Astrocyte of the hippocampus (primary cell): Measurements from ENCODE around the gene RMDN2.

Source experiments
- DNase-seq: peaks from one replicate; pipeline ENCODE4 v3.0.0; 2011; ENCODE audit warnings: low read depth, low spot score

Gene RMDN2

DNA sequence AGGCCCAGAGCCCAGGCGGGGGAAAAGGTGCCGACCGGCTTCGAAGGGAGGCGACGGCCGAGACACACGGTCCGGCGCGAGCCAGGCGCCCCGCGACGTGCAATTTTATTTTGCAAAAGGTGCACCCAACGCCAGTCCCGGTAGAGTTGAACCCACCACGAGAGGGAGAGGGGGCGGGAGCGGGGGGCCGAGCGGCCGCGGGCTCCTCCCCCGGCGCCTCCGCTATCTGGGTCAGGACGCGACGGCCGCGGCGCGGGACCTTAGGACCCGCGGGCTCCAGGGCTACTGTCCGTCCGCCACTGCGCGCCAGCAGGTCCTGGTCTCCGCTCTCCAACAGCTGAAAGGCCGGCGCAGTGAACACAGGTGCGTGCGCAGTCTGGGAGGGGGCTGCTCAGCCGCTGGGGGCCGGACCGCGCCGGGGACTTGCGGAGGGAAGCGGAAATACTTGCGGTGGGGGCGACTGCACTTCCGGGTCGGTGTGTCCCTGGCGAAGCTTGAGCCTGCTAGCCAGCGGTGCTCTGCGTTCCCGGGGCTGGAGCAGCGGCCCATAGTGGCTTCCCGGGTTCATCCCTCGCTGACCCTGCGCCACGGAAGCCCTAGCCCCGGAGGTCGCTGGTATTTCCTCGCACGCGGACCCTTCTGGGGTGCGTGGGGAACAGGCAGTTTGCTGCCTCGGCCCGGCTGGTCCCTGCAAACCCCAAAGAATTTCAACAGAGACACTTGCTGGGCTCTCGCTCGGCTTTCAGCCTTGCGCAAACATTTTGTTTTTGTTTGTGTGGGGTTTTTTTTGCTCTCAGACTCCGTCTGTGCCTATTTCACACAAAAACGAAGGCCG lies at the start of gene RMDN2:
RMDN2 (plus strand) TSS at position 225 of the 835 bp plus-strand sequence. CDS start 3,991 bp downstream, outside the sequence.
- DNase-seq: peak; percentile 96

- DNase-seq: no peak
Measured at GRCh38 chr2:37875403-37875906, 49.6 kb upstream of the RMDN2 start.

DNA sequence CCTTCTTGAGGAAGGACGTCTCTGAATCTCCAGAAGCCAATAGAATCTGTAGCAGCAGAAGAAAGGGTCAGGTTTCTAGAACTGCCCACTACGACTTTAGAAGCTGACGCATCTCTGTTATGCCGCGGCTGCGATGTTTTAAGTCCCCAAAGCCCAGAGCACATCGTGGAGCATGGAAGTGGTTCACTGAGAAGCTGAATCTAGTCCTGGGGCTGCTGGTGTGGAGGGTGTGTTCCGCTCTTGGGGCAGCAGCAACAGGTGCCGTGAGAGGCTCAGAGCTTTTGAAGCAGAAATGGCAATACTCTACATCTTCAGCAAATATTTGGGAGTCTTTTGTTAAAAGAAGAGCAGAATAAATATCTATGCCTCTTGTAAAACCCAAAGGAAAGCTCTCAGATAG lies 48.9 kb upstream of the RMDN2 start:
- no peak for DNase-seq

- DNase-seq: peak; percentile 81
Measured at GRCh38 chr2:37877457-37878315, 47.4 kb upstream of the RMDN2 start.

DNA sequence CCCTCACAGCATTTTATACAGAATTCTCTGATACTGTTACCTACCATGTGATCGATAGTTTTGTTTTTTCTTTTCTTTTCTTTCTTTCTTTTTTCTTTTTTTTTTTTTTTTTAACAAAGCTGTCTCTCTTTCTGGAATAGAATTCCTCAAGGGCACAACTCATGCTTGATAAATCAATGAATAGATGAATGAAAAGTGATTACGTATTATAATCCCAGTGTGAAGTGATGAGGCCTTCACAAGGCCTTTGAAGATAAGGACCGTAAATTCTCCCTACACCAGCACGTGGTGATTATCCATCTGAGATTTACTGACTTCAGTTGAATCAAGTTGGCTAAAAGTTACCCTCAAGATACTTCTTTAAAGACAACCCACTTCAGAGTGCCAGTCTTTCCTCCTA lies 46.6 kb upstream of the RMDN2 start:
- DNase-seq: no peak

DNA sequence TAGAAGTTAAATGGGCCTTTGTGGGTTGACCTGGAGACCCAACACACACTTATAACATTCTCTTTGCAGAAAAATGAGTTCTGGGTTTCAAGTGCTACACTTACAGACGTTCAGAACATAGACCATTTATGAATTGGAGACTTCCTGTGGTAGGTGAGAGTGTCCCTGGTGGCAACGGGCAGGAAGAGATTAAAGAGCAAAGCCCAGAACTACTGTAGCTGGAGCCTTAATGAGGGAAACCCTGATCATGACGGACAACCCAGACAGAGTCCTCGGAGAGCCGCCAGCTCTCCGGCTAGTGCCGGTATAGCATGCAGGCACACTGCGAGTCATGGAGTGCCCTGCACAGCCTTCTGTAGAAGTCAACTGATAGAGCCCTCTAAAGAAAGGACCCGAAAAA lies 44.5 kb upstream of the RMDN2 start:
- no peak for DNase-seq

GRCh38 chr2:37881397-37881796 lies 43.7 kb upstream of the RMDN2 start:
- no peak for DNase-seq

DNA sequence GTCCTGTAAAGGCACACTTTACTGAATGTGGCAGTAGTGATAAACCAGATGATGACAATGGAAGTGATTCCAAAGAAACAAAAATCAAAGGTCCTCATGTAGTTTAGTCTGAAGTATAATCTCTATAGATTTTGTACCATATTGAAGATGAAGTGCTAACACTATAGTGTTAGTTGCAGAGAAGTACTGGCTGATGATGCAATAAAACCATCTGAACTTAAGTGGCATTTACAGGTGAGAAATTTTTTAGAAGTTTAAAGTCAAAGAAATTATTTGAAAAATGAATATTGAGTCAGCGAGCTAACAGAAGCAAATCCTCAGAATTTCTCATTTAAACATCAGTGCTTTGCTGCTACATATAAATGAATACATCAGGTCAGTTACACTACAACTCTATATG lies 43.1 kb upstream of the RMDN2 start:
- DNase-seq: no peak

DNA sequence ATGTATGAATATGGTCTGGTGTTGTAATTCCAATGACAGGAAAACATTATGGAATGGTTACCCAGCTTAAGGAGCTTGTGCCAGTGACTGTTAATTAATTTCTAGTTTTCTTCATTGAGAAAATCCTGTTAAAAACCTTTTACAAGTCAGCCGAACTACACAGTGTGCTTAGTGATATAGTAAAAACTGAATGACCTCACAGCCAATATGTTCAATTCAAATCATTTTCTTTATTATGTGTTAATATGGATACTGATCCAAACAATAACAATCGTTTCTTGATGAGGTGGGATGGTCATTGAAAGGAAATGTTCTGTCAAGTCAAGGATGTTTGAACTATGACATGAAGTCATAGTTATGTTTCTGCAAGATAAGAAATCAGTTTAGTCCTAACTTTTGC lies 41.6 kb upstream of the RMDN2 start:
- no peak for DNase-seq

DNA sequence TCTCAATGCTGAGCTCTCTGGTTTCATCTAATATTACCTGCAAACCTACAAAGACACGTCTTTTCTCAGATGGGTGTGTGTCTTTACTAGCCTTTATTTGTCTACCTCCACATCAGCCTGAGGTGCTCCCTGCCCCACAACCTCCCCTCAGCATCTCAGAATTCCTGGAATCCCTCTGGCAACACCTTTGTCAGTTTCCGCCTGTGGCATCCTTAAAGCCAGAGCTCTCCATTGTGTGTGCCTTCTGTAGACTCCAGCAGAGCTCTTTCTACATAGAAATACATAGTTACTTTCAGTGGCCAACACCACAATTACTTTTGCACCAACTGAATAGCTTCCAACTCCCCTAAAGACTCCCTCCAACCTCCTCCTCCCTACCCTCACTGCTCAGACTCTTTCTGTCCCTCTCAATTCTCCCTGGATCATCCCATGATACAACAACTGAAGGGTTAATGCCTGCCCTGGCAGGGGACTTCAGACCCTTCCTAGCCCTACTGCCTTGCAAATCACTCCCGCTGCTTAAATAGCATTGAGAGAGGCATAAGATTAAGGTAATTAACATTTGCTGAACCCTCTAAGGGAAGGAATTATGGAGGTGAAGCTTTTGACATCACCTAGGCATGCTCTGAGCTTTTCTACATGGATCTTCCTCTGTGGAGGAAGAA lies 39.6 kb upstream of the RMDN2 start:
- DNase-seq: no peak

DNA sequence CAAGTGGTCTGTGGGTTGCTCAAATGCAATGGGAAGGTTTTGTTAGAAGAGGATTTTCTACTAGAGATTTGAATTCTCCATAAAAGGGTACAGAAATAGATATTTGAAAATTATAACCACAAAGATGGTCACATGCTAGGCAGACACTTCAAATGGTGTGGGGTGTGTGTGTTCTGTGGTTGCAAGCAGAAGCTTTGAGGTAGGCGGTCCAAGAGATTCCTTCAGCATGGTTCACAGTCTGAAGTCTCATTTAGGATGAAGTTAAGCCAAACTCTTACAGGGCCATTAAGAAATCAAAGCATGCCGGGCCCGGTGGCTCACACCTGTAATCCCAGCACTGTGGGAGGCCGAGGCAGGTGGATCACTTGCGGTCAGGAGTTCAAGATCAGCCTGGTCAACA lies 38.3 kb upstream of the RMDN2 start:
- peak; percentile 84 for DNase-seq

DNA sequence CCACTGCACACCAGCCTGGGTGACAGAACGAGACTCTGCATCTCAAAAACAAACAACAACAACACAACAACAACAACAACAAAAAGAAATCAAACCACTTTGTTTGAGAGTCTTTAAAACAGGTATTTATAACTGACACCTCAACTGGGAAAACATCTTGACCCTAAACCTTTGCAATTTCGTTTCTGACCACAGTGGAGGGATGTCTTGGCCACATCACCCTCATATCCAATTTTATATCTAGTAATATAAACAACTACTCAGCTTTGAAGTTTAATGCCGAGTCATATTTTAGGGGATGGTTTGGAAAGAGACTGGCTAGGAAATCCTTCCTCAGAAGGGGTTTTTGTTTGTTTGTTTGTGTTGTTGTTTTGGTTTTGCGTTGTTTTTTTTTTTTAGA lies 37.8 kb upstream of the RMDN2 start:
- no peak for DNase-seq

- peak; percentile 86 for DNase-seq
Measured at GRCh38 chr2:37890893-37891495, 34.1 kb upstream of the RMDN2 start.

- no peak for DNase-seq
Measured at GRCh38 chr2:37891846-37892435, 33.1 kb upstream of the RMDN2 start.

- DNase-seq: no peak
Measured at GRCh38 chr2:37892436-37893114, 32.5 kb upstream of the RMDN2 start.

GRCh38 chr2:37893327-37893726 lies 31.8 kb upstream of the RMDN2 start:
- DNase-seq: no peak

GRCh38 chr2:37894047-37894446 lies 31.0 kb upstream of the RMDN2 start:
- no peak for DNase-seq

- DNase-seq: peak; percentile 72
Measured at GRCh38 chr2:37894601-37895000, 30.5 kb upstream of the RMDN2 start.

GRCh38 chr2:37895140-37895539 lies 29.9 kb upstream of the RMDN2 start:
- DNase-seq: no peak

GRCh38 chr2:37896319-37896718 lies 28.8 kb upstream of the RMDN2 start:
- DNase-seq: no peak

GRCh38 chr2:37897511-37897910 lies 27.6 kb upstream of the RMDN2 start:
- no peak for DNase-seq
